Gastroesophageal sphincter (tissue), 4 donors: Measurements from ENCODE around the gene EXOC4. TPM values are rescaled to one million over a fixed set of nuclear protein-coding genes. Genes with fewer than 3 reads are reported as not detected.

Experiments
- ATAC-seq: fragments of 150-250 bp; one replicate; pipeline ENCODE4 v1.9.1; 2016; ENCODE audit warnings: mild to moderate bottlenecking, moderate library complexity
- H3K27ac ChIP-seq, 4 donors: fragments of 200-600 bp; sonication (generic) in 3 of 4; 1 replicate in 3 of 4; 2 replicates in 1 of 4; pipeline ENCODE4 v1.5.1; 2016 to 2019
- H3K27me3 ChIP-seq: fragments of 200-600 bp; sonication (generic); one replicate; pipeline ENCODE4 v1.5.1; 2019
- H3K36me3 ChIP-seq, 2 donors: fragments of 200-600 bp; sonication (generic); one replicate each; pipeline ENCODE4 v1.5.1; 2019; ENCODE audit warnings: control low read depth in 1 of 2
- H3K4me1 ChIP-seq, 3 donors: fragments of 200-600 bp; sonication (generic); 1 replicate in 2 of 3; 2 replicates in 1 of 3; pipeline ENCODE4 v1.5.1; 2016 to 2019; ENCODE audit warnings: control low read depth in 2 of 3
- H3K4me3 ChIP-seq, 2 donors: fragments of 200-600 bp; sonication (generic); one replicate each; pipeline ENCODE4 v1.5.1; 2019; ENCODE audit warnings: mild to moderate bottlenecking in 1 of 2, moderate library complexity in 1 of 2
- H3K9me3 ChIP-seq, 3 donors: fragments of 200-600 bp; sonication (generic); one replicate each; pipeline ENCODE4 v1.5.1; 2017 to 2019; ENCODE audit warnings: control low read depth in 2 of 3
- EP300 ChIP-seq: sonication (generic); formaldehyde crosslinking; IDR thresholded peaks from one replicate; pipeline ENCODE4 v1.6.1; 2017; ENCODE audit warnings: antibody characterized with exemption, mild to moderate bottlenecking
- POLR2A ChIP-seq, 2 donors: fragments of 450-650 bp; IDR thresholded peaks; one replicate each; pipeline ENCODE4 v1.6.1; 2017; ENCODE audit warnings: antibody characterized with exemption in 2 of 2, mild to moderate bottlenecking in 2 of 2, moderate library complexity in 1 of 2
- POLR2AphosphoS5 ChIP-seq: sonication (generic); formaldehyde crosslinking; IDR thresholded peaks from one replicate; pipeline ENCODE4 v1.6.1; 2017; ENCODE audit warnings: antibody characterized with exemption
- WGBS, 2 donors: methylation state at CpG; one replicate each; pipeline ENCODE4 v1.1.5; 2018; ENCODE audit warnings: low coverage in 1 of 2; 5-methylcytosine and 5-hydroxymethylcytosine counted together
- total RNA-seq, 4 donors: library from RNA; depleted of rRNA; stranded (reverse); fragments of >200 nt; gene quantifications; one replicate each; pipeline ENCODE4 v1.1.0, GENCODE V29; 2016
- TF ChIP-seq, protein P1 (sequence below), 4 experiments: fragments of 200-600 bp in 2 of 4; fragments of 450-650 bp in 2 of 4; sonication (generic) in 1 of 4; IDR thresholded peaks; one replicate each; pipeline ENCODE4 v1.5.1; 2017 to 2019; ENCODE audit warnings: antibody characterized with exemption in 4 of 4, mild to moderate bottlenecking in 2 of 4, moderate library complexity in 2 of 4

The EXOC4 gene
- total RNA-seq, 4 donors from 2014 or later = 46.3 to 85.8 (median 51.9) TPM

DNA sequence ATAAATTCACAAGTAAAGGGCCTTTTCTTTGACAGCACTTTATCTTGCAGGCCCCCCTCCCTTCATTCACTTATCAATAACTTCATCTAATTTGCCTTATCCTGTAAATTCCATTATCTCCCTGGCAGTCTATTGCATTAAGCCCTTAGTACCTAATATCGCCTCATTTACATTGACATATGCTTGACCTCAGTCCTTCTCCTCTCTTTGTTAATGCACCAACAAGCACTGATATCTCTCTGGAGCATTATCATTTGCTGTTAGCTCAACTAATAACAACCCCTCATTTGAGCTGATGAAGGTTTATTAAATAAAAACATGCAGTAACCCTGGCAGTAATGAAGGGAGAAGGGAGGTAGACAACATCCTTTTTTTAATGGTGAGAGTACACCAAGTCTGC is 46.8 kb downstream of the EXOC4 start:
- WGBS, 2 donors = 86 to 100% methylated on average over 1 of the region's 1 CpG
- no peak overlapping the region for H3K4me3 ChIP-seq

DNA sequence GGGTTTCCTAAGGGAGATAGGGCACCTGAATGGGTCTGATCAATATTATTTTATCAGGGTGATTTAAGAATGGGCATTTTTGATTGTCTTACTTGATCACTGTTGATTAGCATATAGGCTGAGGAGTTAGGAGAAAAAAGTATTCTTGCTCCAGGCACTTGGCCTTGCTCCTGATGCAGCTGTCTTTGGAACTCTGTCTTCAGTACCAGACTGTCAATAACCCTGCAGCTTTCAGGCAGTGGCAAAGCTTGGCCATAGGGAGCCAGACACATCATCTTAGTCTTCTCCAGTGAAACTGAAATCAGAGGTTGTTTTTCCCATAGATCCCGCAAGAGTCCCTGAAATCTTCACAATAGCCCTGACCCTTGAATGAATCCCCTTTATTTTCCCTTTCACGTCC is 47.2 kb downstream of the EXOC4 start:
- no peak for TF ChIP-seq EP300
- TF ChIP-seq POLR2AphosphoS5 = no peak
- TF ChIP-seq, protein P1, sequence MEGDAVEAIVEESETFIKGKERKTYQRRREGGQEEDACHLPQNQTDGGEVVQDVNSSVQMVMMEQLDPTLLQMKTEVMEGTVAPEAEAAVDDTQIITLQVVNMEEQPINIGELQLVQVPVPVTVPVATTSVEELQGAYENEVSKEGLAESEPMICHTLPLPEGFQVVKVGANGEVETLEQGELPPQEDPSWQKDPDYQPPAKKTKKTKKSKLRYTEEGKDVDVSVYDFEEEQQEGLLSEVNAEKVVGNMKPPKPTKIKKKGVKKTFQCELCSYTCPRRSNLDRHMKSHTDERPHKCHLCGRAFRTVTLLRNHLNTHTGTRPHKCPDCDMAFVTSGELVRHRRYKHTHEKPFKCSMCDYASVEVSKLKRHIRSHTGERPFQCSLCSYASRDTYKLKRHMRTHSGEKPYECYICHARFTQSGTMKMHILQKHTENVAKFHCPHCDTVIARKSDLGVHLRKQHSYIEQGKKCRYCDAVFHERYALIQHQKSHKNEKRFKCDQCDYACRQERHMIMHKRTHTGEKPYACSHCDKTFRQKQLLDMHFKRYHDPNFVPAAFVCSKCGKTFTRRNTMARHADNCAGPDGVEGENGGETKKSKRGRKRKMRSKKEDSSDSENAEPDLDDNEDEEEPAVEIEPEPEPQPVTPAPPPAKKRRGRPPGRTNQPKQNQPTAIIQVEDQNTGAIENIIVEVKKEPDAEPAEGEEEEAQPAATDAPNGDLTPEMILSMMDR (IDR thresholded peaks at IDR 0.05) = no peak
- TF ChIP-seq POLR2A (IDR thresholded peaks at IDR 0.05) = no peak
- H3K4me1 ChIP-seq = no peaks in the 10 kb centered on the region
- H3K27me3 ChIP-seq = no peaks in the 10 kb centered on the region
- H3K36me3 ChIP-seq = no peaks in the 10 kb centered on the region
- no peak overlapping the region for H3K4me3 ChIP-seq
- no peaks in the 10 kb centered on the region for H3K9me3 ChIP-seq
- no peak for ATAC-seq
- 100% methylated on average over 2 of the region's 2 CpGs for WGBS, 2 donors
- no peak overlapping the region for H3K27ac ChIP-seq

More for the DNA sequence above, 46.8 kb downstream of the EXOC4 start:
- no peaks in the 10 kb centered on the region for H3K27me3 ChIP-seq
- no peak overlapping the region for H3K27ac ChIP-seq
- no peaks in the 10 kb centered on the region for H3K36me3 ChIP-seq
- H3K4me1 ChIP-seq = no peaks in the 10 kb centered on the region
- ATAC-seq = no peak
- TF ChIP-seq EP300 = no peak
- TF ChIP-seq POLR2A (IDR thresholded peaks at IDR 0.05) = no peak
- no peak for TF ChIP-seq POLR2AphosphoS5
- no peaks in the 10 kb centered on the region for H3K9me3 ChIP-seq

DNA sequence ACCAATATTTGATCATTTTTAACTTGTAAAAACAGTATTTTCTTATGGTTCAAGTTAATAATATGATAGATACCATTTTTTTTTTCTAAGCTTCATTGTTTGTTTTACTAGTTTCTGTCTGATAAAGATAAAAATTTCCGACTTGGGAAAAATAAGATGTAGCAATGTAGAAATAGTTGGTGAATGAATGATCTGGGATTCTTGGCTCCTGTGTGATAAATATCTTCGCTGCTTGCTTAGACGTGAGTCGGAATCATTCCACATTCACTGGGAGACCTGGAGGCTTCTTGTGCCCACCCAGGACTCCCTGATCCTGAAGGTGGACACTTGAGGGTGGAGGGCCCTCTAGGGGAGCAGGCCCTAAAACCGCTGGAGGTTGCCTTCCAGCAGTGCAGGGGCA is 47.9 kb downstream of the EXOC4 start:
- TF ChIP-seq, protein P1 (IDR thresholded peaks at IDR 0.05) = no peak
- TF ChIP-seq POLR2AphosphoS5 (no peak), EP300 (no peak), POLR2A (IDR thresholded peaks at IDR 0.05) (no peak)
- H3K36me3 ChIP-seq = peaks cover 0 to 4% of the 10 kb centered on the region in 2 donors
- WGBS, 2 donors = 73 to 100% methylated on average over 1 to 3 of the region's 5 CpGs
- no peak overlapping the region for H3K27ac ChIP-seq
- no peak overlapping the region for H3K4me3 ChIP-seq
- no peaks in the 10 kb centered on the region for H3K27me3 ChIP-seq
- H3K9me3 ChIP-seq = no peaks in the 10 kb centered on the region
- H3K4me1 ChIP-seq = no peaks in the 10 kb centered on the region
- ATAC-seq = no peak

GRCh38 chr7:133301444-133301843 is 48.6 kb downstream of the EXOC4 start:
- Histone ChIP-seq H3K4me3 (no peak overlapping the region), H3K27ac (no peak overlapping the region), H3K36me3 (peaks cover 0 to 10% of the 10 kb centered on the region in 2 donors), H3K4me1 (no peaks in the 10 kb centered on the region), H3K9me3 (no peaks in the 10 kb centered on the region), H3K27me3 (no peaks in the 10 kb centered on the region)
- WGBS, 2 donors = 50 to 59% methylated on average over 2 of the region's 2 CpGs
- ATAC-seq = no peak
- no peak for TF ChIP-seq POLR2AphosphoS5
- TF ChIP-seq, protein P1 (IDR thresholded peaks at IDR 0.05) = no peak
- no peak for TF ChIP-seq POLR2A (IDR thresholded peaks at IDR 0.05)
- no peak for TF ChIP-seq EP300

DNA sequence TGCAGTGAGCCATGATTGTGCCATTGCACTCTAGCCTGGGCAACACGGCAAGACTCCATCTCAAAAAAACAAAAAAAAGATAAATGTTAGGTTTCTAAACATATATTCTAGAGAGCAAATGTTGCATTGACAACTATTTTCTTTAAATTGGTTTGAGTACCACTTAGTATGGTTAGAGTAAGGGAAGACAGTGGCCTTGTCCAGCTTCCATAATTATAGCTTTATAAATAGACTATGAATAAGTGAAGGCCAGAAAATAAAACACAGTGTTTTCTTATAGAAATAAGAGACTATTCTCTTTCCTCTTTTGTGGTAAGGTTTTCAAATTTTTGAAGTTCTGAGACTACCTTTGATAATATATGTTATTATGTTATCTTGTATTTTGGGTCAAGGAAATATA is 50.5 kb downstream of the EXOC4 start:
- no peaks in the 10 kb centered on the region for H3K4me1 ChIP-seq
- no peak overlapping the region for H3K27ac ChIP-seq
- no peak for TF ChIP-seq EP300
- no peak for TF ChIP-seq POLR2AphosphoS5
- no peak for TF ChIP-seq POLR2A (IDR thresholded peaks at IDR 0.05)
- TF ChIP-seq, protein P1 (IDR thresholded peaks at IDR 0.05) = no peak
- H3K27me3 ChIP-seq = no peaks in the 10 kb centered on the region
- 100% methylated on average over 1 of the region's 1 CpG for WGBS, 2 donors
- ATAC-seq = no peak
- no peaks in the 10 kb centered on the region for H3K9me3 ChIP-seq
- no peak overlapping the region for H3K4me3 ChIP-seq
- peaks cover 0 to 29% of the 10 kb centered on the region in 2 donors for H3K36me3 ChIP-seq
